GM19395 (cell line): ENCODE results near the gene FMO1.
"Not testable (repeated sequence)": the region's sequence is repeated elsewhere in the genome, so short reads cannot be mapped to it uniquely, and the experiment has no call there.

ENCODE experiments used
- ATAC-seq: cut with Tn5 transposase; IDR thresholded peaks from one replicate; pipeline ENCODE4 v1.9.1; 2021; ENCODE audit warnings: mild to moderate bottlenecking, moderate library complexity; ENCODE audit not compliant: unreplicated experiment

FMO1 gene

DNA sequence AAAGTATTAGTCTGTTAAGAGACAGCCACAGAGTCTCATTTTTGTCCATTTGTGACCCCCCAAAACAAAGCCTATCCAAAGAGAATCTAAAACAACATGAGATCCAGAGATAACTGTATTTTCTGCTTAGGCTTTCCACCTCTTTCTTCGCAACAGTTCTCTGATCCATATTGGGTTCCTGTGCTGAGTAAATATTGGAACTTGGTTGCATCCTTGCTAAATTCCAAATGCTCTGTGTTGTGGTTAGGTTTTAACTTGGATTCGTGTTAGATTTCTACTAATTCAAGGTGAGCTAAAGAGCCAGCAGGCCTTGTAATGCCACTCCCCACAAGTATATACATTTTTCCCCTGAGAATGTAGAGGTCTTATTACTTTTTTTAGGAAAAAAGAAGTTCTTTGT, 29.2 kb downstream of the FMO1 start:
- ATAC-seq, result no peak

DNA sequence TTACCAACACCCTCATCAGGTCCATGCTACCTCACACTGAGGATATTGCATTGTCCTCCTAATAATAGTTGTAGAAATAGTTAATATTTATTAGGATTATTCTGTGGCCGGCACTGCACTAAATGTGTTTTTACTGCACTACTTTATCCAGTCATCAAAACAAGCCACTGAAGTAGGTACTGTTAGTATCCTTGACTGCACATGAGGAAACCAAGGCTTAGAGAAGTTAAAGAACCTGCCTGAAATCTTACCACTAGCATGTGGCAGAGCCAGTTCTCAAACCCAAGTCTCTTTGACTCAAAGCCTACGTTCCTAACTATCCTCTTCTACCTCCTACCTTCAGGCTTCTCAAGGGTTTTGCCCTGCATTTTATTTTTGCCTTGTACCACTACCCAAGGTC, 30.9 kb downstream of the FMO1 start:
- no peak for ATAC-seq

DNA sequence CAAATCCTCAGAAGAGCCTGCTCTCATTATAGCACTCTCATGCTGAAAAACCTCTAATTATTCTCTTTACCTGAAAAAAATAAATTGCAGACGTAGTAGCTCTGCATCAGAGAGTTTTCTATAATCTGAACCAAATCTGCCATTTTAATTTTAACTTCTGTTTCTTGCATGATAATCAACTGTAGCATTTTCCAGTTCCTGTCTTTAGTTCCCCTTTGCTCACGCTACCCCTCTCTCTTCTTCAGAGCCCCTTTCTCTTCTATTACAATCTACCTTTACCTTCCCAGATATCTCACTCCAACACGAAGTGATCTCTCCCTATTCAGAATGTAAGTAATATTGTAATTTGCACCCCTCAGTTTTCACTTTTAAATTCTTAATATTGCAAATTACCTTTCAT, 31.4 kb downstream of the FMO1 start:
- ATAC-seq, result no peak

DNA sequence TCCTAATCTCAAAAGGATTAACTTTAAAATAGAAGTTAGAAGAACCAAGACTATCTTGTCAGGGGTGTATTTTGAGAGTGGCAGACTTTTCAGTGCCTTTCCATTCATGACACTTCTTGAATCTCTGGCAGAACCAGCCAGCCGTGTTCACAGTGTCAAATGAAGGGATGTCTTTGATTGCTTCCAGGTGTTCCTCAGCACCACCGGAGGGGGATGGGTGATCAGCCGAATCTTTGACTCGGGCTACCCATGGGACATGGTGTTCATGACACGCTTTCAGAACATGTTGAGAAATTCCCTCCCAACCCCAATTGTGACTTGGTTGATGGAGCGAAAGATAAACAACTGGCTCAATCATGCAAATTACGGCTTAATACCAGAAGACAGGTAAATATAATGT, 32.3 kb downstream of the FMO1 start:
- ATAC-seq, result no peak

DNA sequence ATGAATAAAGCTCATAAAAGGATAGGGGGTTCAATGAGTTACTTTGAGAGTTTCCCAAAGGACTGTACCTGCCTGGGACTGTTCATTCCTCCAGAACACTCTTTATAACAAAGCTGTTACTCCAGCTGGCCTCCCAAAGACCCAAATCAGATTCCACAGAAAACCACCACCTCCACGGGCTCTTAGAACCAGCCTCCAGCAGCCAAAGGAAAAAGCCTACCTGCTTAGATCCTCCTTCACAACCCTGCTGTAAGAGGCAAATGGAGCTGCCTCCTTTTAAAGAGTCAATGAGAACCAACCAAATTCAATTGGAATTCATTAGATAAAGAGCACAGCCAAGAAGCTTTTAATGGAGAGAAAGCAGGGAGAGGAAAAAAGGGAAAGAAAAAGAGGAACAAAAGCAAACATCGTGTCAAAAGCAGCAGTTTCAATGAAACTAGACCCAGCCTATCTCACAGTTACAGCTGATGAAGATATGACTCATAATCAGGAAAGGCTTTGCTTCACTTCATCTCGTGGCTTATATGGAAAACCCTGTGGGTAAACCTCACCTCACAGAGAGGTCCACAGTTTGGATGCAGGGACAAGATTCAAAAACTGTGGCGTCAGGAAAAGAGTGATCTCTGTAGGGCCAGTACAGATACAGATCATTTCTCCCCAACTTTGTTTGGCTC, 37.9 kb downstream of the FMO1 start:
- ATAC-seq, result peak; percentile 86

DNA sequence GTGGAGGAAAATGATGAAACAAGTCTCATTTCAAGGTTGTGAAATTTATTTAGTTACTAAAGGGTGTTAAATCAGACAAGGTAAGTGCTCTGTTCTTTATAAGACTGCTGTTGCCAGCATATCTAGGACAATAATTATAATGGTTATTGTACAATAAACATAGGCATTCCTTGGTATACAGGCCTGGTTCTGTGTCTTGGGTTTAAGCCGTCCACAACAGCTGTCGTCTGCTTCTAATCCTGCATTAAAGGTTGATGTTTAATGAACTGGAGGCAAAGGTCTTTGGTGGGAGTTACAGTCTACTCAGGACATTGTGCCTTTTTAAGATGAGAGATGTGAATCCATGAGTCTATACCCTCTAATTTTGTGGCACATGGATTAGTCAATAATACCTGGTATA, 42.3 kb downstream of the FMO1 start:
- no peak for ATAC-seq

DNA sequence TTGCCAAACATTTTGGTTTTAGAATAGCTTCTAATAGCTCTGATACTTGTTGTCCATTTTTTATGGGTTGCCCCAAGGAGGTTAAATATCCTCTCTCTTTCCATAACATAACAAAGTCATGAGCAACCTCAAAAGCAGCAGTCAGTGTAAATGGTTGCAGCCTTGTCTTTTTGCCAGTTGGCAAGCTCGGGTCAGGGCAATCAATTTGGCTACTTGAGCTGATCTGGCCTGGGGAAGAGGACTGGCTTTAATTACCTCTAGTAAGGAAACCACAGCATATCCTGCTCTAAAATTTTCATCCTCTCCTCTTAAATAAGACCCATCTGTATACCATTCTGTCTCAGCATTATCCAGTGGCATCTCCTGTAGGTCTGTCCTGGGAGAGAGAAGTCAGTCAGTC, 44.5 kb downstream of the FMO1 start:
- no peak for ATAC-seq

DNA sequence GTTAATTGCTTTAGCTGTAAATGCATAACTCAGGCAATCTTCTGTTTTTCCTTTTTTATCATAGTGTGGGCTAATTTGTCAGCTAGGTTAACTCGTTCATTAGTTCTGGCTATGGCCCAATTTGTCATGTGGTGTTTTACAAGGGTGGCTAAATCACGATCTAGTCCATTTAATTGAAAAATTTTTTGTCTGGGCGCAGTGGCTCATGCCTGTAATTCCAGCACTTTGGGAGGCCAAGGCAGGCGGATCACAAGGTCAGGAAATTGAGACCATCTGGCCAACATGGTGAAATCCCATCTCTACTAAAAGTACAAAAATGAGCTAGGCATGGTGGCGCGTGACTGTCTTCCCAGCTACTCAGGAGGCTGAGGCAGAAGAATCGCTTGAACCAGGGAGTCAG, 47.1 kb downstream of the FMO1 start:
- not testable (repeated sequence) for ATAC-seq

DNA sequence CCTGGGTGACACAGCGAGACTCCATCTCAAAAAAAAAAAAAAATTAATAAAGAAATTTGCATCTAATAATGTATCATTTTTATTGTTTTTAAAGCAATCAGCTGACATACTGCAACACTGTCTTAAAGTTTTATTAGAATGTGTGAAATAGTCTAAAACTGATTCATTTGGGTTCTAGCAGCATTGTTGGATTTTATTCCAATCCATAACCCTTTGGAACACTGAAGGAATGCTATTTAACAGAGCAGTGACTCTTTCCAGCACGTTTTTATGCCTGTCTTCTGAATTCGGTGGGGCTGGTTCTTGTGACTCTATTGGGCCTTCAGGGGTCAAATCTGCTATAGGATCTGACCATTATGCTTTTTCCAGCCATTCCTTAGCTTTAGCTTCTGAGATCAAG, 47.5 kb downstream of the FMO1 start:
- no peak for ATAC-seq

DNA sequence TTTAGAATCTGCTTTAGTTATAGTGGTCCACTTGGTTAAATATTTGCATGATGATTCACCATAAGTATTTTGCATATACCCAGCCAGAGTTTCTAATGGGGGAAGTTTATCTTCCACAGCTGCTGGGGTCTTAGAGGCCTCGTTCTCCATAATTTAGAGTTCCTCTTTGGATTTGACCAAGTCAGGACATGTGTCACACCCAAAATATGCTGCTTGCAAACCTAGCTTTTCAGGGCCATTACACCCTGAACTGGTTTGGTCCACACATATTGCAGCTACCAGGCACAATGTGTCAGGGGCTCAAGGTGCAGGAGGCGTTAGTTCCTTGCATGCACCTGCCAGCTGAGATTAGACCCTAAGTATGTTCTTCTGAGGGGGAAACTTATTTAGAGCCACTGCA, 48.6 kb downstream of the FMO1 start:
- no peak for ATAC-seq

DNA sequence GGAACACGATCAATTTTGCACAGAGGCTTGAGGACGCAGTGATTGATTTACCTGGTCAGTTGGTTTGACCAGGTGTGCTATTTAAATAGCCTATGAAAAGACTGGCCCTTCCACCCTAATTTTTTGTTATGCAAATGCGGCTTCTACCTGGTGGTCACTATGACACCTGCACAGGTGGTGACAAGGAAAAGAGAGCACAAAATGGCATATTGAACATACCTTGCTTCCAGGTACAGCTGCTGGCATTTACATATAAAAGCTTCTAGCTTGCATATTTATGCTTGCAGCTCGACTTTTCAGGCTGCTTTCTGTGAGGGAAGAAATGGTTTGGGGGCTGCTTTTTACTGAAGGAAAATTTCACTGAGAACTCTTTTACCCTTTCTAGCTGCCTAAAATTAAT, 50.4 kb downstream of the FMO1 start:
- ATAC-seq, result no peak

DNA sequence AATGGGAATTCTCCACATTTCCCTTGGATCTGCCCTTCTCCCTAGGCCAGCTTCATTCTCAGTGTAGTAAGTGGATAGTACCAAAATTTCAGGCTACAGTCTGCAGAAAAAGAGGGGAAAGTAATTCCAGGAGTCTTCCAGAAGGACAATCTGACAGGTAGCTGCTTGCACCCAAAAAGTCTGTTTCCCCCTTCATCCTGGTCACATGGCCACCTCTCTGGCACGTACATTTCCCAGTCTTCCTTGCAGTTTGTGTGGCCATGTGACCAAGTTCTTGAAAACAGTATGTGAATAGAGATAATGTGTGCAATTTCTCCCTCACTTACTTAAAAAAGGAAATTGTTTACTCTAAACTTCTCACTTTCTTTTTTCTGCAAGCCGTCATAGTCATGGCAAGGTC, 51.0 kb downstream of the FMO1 start:
- no peak for ATAC-seq

DNA sequence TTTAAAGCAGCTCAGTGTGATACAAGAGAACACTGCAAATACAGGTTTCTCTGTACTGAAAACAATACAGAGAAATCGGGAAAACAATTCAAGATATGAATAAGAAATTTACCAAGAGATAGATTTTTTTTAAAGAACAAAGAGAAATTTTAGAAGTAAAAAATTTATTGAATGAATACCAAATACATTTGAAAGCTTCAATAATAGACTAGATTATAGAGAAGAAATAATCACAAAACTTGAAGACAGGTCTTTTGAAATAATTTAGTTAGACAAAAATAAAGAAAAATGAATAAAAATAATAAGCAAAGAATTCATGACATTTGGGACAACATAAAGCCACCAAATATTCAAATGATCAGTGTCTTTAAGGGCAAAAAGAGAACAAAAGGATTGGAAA, 52.1 kb downstream of the FMO1 start:
- no peak for ATAC-seq

DNA sequence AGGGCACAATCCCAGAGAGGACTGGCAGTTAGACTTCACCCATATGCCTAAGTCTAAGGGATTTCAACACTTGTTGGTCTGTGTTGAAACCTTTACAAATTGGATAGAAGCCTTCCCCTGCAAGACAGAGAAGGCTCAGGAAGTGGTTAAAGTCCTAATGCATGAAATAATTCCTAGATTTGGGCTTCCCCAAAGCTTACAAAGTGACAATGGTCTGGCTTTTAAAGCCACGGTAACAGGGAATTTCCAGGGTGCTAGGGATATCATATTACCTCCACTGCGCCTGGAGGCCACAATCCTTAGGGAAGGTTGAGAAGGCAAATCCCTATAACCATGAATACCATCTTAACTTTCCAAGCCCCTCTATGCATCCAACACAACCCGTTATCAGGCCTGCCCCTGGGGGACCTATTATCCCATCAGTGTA, 62.4 kb downstream of the FMO1 start:
- no peak for ATAC-seq

DNA sequence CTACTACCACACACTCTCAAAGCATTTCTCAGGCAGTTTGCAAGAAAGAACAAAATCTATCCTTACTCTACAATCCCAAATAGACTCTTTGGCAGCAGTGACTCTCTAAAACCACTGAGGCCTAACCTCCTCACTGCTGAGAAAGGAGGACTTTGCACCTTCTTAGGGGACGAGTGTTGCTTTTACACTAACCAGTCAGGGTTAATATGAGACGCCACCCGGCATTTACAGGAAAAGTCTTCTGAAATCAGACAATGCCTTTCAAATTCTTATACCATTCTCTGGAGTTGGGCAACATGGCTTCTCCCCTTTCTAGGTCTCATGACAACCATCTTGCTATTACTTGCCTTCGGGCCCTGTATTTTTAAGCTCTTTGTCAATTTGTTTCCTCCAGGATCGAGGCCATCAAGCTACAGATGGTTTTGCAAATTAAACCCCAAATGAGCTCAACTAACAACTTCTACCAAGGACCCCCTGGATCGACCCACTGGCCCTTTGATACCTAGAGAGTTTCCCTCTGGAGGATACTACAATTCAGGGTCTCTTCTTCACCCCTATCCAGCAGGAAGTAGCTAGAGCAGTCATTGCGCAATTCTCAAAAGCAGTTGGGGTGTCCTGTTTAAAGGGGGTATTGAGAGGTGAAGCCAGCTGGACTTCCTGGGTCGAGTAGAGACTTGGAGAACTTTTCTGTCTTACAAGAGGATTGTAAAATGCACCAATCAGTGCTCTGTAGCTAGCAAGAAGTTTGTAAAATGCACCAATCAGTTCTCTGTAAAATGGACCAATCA, 63.7 kb downstream of the FMO1 start:
- ATAC-seq, result no peak

DNA sequence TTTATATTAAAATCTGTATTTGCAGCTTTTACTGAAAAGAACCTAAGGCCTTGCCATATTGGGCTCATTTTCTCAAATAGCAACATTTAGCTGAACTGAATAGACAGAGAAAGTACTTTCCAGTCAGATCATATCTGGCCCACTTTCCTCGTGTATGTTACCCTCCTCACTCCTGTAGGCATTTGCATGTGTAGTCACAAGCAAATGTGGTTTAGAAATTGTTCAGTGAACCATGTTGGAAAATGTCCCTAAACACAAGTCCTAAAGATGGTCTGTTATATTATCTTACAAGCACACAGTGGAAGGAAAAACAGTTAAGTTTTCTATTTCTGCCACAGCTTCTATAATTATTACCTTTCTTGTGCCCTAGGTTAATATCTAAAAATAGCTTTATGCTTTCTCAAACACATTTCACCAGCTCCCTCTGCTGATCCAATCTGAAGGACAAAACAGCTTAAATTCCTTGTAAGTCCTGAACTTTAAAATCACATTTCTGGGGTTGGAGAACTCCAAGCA, 65.1 kb downstream of the FMO1 start:
- peak; percentile 62 for ATAC-seq

DNA sequence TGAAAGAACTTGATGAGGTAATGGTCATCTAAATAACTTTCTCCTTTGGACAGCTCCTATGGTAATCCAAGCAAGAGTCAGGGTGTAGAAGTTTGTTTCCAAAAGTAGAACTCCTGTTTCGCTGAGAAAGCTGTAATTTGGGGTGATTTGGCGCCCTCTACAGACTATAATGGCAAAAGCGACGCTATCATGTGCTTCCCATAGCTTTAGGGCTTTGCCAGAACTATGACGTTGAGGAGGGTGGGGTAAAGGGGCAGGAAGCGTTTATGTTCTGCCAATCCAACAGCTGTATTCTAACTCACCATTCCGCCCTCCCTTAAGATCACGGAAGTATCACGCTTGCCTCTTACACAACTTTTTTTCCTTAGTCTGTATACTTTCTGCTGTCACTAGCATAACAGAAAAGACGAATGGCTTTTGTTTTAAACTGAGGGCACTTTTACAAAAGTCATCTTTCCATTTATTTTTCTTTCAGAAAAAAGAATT, 65.6 kb downstream of the FMO1 start, which contains the start of gene FMO4:
Gene FMO4, plus strand, starts transcription at position 349 of the 486 bp plus-strand sequence. CDS start 5,643 bp downstream, outside the sequence.
- peak; percentile 100 for ATAC-seq

DNA sequence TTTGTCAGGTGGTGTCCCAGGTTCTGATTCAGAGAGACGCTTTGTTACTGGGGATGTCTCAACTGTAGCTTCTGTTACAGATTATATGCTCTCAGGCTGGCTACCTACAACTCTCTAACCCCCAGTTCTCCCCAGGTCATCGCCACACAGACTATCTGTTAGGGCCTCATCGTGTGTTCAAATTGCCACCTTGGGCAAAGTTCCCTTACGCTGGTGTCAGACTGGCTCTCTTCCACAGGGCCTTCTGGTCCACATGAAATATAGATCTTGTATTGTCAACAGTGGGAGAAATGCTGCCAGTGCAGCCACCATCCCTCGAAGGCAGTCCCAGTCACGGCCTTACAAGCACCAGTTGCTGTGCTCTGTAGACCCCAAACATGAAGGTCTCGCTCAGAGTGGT, 81.0 kb downstream of the FMO1 start:
- no peak for ATAC-seq

DNA sequence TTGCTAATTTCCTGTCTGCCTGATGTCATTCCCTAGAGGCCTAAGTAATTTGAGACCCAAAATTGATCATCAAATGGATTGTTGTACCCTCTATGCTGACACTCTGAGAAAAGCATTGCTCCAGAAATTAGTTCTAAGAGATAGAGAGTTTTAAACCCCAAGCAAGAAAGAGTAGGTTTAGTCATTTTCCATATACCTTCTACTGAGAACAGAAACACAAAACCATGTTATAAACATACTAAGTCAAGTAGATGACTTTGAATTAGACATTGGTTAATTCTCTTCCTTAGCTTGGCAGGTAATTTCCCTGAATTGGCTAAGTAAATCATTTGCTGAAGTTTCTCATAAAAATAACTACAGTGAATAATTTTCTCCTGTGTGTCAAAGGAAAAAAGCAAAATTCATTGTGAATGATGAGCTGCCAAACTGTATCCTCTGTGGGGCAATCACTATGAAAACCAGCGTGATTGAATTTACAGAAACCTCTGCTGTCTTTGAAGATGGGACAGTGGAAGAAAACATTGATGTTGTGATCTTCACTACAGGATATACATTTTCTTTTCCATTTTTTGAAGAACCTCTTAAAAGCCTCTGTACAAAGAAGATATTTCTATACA, 85.8 kb downstream of the FMO1 start:
- ATAC-seq, result no peak
